HG03045 (cell line): ENCODE data around the gene GRK6.
A peak's percentile ranks its signal among the peaks of the same experiment; 100 is the strongest.

Experiments
- ATAC-seq: cut with Tn5 transposase; IDR thresholded peaks from one replicate; pipeline ENCODE4 v1.9.1; 2021; ENCODE audit warnings: mild to moderate bottlenecking, moderate library complexity; ENCODE audit not compliant: unreplicated experiment

Gene GRK6

DNA sequence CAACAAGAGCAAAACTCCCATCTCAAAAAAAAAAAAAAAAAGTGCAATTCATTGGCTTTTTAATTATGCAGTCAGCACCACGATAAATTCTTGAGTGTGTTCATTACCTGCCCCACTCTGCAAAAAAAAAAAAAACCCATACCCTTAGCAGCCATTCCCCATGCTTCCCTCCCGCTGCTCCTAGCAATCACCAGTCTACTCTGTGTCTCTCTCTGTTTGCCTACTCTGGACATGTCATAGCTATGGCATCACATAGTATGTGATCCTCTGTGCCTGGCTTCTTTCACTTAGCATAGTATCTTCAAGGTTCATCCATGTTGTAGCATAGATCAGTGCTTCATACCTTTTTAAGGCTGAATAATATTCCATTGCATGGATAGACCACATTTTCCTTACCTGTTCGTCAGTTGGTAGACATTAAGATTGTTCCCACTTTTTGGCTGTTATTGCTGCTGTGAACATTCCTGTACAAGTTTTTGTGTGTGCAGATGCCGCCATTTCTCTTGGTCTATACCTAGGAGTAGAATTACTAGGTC, 13.1 kb downstream of the GRK6 start:
- no peak for ATAC-seq

DNA sequence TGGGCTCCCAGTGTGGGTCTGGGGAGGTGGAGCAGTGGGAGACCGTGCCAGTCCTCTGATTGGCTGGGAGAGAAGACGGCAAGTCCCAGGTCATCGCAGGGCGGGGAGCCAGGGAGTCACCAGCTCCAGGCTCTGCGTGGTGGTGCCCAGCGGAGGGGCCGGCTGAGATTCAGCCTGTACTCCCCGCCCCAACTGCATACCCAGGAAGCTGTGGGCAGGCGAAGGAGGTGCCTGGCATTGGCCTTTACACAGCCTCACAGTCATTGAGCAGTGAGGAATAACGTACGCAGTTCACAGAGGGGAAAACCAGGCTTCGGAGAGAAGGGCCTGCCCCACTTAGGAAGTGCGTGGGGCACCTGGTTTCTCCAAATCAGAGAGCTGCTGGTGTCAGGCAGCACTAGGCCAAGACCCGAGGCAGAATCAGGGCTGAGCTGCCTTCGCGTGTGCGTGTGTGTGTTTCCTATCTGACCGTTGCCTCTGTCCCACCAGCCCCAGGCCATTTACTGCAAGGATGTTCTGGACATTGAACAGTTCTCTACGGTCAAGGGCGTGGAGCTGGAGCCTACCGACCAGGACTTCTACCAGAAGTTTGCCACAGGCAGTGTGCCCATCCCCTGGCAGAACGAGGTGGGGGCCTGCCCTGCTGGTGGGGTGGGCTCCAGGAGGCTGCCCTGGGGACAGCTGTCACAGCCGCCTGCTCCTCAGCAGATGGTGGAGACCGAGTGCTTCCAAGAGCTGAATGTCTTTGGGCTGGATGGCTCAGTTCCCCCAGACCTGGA, 13.9 kb downstream of the GRK6 start:
- ATAC-seq = no peak

DNA sequence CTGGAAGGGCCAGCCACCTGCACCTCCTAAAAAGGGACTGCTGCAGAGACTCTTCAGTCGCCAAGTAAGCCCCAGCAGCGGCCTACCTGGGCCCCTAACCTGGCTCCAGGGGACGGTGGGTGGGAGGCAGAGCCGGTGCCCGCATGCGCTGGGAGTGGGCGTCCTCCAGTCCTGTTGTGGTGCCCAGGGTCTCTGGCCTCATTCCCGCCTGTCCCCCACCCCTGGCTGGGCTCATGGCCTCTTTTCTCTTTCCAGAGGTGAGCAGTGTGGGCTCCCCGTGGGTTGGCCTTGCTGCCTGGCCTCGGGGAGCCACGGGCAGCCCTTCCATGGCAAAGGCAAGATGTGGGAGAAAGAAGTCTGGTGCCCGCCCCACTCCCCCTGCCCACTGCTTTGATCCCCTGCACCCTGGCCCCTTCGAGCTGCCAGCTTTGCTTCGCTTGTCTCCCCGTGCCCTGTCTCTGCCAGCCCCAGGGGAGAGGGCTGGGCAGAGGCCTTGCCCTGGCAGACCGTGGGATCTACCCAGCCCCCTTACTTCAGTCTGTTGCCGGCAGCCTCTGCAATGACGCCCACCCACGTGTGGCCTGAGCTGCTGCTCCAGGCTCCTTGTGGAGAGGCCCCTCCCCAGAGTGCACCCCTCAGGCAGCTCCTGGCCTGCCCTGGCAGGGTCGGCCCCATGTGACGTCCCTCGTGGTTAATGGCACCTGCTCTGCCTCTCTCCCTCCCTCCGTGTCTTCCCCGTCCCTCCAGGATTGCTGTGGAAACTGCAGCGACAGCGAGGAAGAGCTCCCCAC, 14.7 kb downstream of the GRK6 start:
- ATAC-seq = no peak

DNA sequence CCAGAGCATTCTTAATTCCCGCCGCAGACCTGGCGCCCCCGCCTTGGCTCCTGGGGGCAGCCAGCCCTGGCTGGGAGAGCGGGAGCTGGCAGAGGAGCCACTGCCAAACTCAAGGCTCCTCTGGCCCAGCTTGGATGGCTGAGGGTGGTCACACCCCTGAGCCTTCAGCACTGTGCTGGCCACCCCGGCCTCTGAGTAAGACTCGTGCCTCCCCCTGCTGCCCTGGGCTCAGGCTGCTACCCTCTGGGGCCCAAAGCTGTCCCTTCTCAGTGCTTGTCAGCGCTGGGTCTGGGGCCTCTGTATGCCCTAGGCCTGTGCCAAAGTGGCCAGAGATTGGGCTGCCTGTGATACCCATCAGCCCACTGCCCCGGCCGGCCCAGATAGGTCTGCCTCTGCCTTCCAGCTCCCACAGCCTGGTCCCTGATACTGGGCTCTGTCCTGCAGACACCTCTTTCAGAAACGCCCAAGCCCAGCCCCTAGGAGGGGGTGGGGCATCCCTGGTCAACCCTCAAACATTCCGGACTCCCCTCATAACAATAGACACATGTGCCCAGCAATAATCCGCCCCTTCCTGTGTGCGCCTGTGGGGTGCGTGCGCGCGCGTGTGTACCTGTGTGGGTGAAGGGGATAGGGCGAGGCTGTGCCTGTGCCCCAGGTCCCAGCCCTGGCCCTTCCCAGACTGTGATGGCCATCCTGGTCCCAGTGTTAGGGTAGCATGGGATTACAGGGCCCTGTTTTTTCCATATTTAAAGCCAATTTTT, 15.8 kb downstream of the GRK6 start:
- ATAC-seq = no peak

DNA sequence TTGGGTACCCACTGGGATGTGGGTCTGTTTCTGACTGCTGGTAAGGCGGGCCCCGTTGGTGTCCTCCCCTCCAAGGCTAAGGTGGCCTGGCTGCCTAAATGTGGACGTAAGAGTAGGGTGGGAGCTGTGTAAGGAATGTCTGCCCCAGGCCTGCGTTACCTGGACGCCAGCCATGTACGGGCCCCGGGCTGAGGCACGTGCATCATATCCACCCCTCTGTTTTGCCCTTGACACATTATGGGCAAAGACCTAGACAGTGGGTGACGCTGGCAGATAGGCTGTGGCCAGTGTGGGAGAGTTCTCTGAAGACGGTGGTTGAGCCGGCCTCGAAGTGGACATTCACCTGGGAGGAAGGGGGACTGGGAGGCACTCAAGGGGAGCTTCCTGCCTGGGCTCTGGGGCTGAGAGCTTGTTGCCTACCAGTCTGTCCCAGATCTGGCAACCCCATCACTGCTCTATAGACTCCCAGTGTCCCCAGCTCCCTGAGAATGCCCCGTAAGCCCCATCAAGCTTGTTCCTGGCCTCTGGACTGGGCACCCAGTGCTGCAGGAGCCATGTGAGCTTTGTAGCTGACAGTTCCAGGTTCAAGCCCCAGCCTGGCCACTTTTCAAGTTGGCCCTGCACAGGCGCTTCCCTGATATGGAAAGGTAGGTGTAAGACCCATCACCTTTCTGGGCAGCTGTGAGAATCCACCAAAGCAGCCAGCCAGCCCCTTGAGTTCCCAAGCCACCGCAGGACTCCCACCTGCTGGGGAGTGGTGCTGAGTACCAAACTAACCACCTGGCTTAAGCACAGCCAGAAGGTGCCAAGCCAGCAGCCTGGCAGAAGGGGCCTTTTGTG, 16.9 kb downstream of the GRK6 start:
- no peak for ATAC-seq

DNA sequence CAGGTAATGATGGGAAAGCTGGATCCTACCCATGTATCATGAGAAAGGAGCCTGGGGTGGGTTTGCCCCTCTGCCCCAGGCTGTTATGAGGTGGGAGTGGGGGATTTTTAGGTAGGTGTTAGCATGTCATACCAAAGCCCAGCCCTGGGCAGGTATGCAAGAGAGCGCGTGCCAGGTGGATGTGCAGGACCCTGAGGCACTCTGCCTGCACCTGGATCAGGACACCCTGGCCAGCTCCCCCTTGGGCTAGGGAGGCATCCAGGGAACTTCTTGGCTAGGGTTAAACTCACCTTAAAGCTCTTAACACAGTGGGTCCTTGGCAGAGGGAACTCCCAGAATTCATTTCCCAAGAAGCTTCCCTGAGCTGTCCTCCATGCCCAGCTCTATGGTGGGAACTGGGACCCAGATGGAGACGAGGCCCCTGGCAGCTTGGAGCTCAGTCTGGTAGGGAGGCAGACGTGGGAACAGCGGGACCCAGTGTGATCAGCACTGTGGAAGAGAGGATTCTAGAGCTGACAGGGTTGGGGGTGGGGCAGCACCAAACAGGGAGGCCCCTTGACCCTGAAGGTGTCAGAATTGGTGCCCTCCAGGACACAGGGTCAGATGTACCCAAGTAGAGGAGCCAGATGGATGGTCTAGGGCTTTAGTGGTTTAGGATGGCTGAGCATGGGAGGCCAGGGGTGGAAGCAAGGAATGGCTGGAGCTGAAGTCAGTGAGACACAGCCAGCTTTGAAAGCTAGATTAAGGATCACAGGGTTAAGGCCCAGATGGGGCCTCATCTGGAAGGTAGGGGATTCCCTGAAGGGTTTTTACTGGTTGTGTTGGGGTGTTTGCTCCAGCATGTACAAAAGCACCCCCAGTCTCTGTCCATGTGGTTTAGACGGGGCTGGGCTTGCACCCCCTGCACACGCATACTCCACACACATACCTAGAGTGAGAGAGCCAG, 17.9 kb downstream of the GRK6 start:
- no peak for ATAC-seq

DNA sequence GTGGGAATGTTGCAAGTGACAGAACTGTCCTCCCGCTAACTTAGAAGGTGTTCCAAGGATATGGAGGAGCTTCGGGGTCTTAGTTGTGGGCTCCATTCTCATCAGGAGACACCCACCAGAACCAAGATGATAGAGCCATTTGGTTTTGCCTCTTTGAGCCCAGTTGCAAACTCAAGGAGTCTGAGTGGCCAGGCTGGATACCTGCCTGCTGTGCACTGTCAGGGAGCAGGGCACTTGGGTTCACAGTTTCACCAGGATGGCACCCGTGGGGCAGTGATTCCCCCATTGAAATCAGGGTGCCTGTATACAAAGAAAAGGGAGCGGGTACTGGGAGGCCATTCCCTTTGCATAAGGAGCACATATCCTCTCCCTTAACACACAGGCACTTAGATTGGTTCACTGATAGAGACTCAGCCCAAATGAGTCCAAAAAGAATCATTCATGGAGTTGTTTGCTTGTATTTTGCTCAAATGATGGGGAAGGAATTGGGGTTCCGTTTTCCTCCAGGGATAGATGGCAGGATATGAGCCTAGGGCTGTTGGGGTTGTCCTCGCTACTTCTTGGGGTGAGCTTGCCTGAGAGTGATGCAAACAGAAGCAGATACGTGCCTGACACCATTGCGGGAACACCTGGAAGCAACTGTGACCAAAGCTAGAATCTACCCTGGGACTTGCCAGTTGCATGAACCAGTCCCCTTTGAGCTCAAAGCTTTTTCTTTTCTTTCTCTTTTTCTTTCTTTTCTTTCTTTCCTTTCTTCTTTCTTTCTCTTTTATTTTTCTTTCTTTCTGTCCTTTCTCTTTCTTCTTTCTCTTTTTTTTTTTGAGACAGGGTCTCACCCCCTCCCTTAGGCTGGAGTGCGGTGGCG, 18.8 kb downstream of the GRK6 start:
- no peak for ATAC-seq

DNA sequence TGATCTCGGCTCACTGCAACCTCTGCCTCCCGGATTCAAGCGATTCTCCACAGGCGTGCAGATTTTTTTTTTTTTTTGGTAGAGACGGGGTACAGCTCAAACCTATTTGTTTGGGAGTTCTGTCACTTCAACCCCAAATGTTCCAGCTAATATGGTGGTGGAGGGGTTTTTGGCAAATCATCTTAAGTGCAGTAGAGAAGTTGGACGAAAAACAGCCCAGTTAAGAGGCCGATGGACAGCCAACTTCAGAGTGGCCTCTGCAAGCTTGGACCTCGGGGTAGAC, 19.4 kb downstream of the GRK6 start:
- ATAC-seq = no peak

DNA sequence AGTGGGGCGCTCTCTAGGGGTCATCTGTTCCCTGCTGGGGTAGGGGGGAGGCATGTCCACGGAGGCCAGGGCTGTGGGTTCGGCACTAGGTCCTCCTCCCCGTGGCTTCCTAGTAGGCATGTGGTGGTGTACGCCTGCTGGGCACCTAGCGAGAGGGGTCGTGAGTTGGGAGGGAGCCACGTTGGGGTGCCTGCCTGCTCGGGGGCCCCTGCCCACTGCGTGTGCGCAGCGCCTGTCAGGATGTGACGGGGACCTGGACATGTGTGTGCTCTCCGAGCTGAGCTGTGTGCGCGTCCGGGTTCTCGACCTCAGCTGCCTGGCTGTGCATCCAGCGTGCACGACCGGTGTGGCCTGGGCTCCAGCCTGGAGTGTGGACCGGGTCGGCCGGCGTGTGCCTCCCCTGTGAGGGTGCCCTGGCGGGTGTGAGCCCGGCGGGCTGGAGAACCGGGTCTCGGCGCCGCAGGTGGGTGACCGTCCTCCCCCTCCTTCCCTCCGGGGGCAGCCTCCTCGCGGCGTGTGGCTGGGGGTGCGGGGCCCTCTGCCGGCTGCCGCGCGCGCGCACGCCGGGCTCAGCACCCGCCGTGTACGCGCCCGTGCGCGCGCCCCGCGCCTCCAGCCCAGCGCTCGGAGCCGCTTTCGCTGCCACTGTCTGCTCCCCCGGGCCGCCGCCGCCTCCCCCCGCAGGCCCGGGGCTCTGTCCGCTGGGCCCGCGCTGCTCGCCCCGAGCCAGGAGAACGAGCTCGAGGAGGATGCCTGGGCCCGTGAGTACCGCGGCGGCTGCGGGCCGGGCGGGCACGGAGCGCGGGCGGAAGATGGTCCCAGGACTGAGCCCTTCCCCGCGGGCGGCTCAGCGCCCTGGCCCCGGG, 20.0 kb downstream of the GRK6 start, which contains the start of gene PRR7:
PRR7 (plus strand) TSS at position 615 of the 866 bp plus-strand sequence. CDS start 8,254 bp downstream, outside the sequence.
- ATAC-seq = peak; percentile 53

DNA sequence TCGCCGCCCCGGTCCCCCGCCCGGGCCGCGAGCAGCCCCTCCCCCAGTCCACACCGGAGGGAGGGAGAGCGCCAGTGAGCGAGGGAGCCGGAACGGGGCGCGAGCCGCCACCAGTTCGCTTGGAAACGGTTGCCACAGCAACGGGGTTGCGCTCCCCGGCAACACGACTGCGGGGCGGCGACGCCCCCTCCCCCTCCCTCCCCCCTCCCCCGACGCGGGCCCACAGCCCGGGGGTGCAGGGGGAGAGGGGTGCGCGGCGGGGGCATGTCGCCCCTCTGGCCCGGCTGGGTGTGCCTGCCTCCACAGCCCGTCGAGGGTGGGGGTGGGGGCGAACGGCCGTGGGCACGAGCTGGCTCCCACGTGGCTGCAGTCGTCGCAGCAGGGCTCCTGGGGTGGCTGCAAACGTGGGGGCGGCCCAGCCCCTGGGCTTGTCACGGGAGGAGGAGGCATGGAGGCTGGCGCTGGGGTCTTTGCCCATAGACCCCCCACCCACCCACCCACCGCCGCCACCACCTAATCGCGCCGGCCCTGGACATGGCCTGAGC, 20.7 kb downstream of the GRK6 start:
- ATAC-seq = peak; percentile 26

DNA sequence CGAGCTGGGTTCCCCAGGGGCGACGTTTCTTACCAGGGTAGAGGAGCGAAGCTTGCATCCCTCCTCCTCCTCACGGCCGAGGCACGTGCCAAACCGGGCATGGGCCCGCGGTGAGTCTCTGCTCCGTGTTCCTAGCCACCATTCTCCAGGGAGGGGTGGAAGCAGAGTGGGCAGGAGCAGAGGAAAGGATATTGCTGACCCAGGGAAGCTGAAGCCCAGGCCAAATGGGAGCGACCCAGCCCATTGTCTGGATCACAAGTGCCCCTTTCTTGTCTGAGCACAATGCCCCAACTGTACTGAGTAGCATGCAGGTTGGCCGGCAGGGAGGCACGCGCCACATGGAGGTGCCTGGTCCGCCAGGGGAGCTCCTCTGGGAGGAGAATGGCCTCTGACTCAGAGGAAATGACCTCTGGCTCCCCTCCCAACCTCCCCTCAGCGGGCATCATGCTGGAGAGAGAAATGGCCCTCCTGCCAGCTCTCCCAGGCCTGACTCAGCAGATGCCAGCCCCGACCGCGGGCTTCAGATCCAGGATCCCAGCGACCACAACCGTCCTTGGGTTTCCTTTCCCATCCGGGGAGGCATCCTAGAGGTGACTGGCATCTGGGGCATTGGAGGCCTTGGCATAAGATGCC, 21.3 kb downstream of the GRK6 start:
- no peak for ATAC-seq

DNA sequence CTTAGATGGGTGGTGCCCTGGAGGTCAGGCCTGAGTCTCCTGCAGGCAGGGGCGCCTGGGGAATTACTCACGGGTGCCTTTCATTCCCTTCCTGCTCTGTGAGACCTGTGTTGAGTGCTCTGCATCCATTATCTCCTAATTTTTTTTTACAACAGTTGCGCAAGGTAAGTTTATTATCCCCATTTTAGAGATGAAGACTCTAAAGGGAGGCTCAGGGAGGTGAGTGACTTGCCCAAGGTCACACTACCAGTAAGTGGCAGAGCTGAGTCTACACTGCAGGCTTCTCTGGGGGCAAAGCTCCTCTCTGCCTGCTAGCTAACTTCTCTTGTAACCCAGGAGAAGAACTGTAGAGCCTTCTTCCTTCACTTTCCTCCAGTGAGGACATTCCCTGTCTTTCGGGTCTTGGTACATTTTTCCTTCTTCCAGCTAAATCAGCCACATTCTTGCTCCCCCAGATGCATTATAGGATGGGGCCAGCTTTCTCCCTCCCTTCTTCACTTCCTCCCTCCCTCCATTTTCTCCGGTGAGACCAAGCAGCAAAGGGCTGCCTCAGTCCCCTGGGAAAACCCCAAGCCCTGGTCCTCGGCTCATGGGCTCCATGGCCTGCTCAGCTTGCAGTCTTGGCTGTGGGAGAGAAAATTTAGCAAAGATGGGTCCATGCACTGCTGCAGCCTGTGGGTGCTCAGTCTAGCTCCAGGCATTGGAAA, 21.9 kb downstream of the GRK6 start:
- ATAC-seq = no peak

DNA sequence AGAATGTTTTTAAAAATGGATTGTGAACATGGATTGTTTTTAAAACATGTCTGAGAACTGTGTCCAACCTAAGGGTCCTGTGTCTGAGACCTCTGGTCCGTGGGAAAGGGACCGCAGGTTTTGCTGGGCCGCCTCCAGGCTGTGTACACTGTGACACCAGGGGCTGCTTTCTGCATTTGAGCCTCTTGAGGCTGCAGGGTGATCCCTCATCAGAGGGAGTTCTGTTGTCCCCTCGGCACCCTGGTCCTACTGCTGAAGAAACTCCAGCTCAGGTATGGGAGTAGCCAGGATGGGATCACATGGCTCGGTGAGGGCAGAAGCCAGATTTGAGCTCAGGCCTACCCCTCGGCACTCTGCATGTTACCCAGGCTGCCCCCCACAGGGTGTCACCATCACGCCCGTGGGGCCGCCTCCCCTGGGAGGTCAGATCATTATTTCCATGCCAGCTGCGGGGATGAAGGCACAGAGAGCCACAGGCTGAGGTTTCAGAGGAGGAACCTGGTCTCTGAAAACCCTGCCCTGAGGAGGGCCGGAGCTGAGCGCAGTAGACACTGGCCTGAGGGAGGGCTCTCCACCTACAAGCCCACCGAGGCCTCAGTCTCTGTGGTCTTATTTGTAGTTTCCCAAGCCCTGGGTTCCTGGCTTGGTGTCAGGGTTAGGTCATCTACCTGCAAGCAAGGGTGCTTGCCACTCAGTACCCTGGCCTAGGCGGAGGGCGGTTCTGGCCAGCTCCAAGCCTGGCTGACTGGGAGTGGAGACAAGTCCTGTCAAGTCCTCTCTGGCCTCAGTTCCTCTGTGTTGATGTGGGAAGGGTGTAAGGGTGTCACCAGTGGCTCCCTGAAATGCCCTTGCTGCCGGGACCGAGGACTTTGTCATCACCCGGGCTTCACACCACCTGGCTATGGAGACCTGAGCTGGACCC, 22.9 kb downstream of the GRK6 start:
- ATAC-seq = no peak

DNA sequence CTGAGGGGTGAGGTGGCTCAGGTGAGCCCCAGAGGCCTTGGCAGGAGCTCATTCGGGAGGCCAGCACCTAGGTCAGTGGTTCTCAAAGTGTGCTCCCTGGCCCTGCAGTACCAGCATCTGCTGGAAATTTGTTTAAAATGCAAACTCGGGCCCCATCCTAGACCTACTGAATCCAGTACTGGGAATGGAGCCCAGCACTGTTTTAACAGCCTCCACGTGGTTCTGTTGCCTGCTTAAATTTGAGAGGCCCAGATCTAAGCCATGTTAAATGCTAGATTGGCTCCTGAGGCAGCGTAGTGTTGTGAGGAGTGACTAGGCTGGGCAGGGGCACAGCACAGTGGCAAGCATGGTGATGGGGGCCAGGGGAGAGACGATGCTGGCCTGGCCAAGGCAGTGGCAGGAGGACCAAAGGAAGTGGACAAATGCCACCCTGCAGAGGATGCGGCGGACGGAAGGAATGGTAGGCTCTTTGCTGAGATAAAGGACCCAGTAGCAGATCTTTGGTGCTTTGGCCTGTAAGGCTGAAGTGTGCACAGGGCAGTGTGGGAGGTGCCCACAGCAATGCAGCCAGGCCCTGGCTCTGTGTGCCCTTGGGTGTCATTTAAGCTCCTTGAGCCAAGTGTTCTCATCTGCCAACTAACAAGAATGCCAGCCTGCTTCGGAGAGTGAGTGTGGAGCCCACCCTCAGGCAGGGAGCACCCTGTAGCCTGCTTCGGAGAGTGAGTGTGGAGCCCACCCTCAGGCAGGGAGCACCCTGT, 24.4 kb downstream of the GRK6 start:
- no peak for ATAC-seq
